HG02981 (cell line): Measurements from ENCODE around the gene MORF4L1.
A peak's percentile ranks its signal among the peaks of the same experiment; 100 is the strongest.
"Not testable (repeated sequence)": the region's sequence is repeated elsewhere in the genome, so short reads cannot be mapped to it uniquely, and the experiment has no call there.

Source experiments
- ATAC-seq: cut with Tn5 transposase; IDR thresholded peaks from one replicate; pipeline ENCODE4 v1.9.1; 2021; ENCODE audit warnings: mild to moderate bottlenecking, moderate library complexity; ENCODE audit not compliant: unreplicated experiment

MORF4L1 gene

GRCh38 chr15:78923480-78924360 is 51.0 kb downstream of the MORF4L1 start:
- ATAC-seq: no peak

GRCh38 chr15:78925076-78925624 is 52.5 kb downstream of the MORF4L1 start:
- no peak for ATAC-seq

GRCh38 chr15:78925956-78926743 is 53.5 kb downstream of the MORF4L1 start:
- ATAC-seq: no peak

- ATAC-seq: no peak
Observed at GRCh38 chr15:78927077-78927790, 54.5 kb downstream of the MORF4L1 start.

- not testable (repeated sequence) for ATAC-seq
Observed at GRCh38 chr15:78928176-78928575, 55.5 kb downstream of the MORF4L1 start.

DNA sequence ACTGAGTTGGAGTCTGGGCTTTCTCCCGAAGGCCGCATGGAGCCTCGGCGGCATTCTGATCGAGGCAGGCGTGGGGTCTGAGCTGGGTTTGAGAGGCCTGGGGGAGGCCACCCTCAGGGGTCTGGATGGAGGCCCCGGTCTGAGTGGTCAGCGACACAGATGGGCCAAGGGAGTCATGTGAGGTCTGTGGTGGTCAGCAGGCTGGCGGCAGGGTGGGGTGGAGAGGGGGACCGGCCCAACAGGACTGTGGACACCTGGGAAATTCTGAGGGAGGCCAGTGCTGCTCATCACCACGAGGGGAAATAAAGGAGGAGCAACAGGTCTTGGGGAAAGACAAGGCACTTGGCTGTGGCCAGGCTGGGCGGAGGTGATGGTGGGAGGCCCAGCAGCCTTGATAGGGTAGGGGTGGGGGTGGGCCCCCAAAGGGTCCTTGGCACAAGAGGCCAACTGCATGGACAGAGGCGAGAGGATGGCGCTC is 56.0 kb downstream of the MORF4L1 start:
- no peak for ATAC-seq

DNA sequence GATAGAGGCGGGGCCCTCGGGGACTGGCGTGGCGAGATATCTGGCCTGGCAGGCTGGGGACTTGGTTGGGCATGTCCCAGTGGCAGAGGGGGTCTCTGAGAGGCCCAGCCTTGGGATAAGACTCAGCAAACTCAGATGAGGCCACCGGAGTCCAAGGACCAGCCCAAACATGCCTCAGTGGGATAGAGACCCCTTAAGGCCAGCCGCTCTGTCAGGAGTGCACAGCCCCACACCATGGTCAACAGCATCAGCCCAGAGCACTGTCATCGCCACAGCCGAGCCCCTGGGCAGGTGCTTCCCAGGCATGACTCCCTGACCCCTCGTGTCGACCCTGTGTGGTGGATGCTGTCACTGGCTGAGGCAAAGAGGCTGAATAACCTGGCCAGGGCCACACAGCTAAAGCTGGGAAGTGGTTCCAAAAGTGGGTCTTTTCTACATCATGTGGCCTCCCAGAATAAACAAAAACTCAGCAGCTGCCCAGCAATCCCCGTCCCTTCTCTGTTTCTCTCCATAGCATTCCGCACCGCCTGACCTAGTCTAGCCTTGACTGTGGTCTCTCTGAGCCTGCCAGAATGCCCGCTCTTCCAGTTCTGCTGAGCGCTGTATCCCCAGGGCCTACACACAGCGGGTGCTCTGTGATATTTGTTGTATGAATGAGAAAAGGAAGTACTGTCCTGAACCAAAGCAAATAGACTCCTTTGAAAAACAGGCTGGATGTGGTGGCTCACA is 57.0 kb downstream of the MORF4L1 start:
- ATAC-seq: no peak

GRCh38 chr15:78930577-78931388 is 58.1 kb downstream of the MORF4L1 start:
- ATAC-seq: no peak

DNA sequence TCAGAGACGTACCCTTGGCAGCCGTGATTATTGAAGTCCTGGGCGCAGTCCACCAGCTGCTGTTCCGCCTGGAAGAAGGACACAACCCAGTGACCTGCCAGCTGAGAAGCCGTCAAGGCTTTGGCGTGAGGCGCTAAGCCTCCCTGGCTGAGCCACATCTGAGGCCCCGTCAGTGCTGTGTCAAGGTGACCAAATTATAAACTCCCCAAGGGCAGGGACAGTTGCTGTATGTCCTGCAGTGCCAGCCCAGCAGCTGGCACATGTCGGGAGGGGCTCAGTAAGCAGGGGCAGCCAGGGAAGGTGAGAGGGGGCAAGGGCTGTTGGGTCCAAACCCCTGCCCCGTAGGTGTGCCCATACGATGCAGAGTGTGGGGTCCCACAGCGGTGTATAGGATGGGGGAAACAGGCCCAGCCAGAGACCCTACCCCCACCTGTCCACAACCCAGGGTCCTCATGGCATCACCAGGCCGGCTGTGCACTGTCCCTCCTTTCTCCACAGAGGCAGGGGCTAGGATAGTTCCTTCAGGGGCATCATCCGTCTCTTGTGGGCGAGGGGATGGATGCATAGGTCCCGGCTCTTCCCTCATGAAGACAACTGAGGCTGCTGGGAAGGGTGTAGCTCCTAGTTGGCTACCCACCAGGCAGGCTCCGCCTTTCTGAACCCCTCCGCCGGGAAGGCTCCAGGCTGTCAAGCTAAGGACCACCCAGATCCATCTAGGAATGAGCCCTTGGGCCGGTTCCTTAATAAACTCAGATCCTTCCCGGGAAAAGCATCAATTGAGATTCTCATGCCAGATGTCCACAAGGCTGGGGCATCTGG is 59.0 kb downstream of the MORF4L1 start:
- no peak for ATAC-seq

DNA sequence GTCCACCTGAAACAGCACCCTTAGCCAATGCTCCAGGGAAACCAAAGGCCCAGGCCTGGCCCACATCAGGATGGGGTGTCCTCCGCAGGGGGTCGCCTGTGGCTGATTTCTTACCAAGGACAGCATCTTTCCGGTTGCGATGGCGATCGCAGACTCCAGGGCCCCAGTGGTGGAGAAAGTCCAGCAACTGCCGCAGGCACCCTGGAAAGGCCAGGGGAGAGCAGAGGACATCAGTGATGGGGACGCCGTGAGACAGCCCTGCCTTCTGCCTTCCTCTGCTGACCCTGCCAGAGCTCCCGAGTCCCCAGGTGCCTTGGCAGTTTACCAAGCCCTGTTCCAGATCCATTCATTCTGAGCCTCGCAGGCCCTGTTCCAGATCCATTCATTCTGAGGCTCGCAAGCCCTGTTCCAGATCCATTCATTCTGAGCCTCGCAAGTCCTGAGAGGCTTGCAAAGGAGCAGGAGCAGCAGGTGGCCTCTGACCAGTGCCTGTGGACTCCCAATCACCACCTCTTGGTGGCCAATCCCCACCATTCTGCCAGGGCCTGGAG is 59.6 kb downstream of the MORF4L1 start:
- ATAC-seq: no peak

DNA sequence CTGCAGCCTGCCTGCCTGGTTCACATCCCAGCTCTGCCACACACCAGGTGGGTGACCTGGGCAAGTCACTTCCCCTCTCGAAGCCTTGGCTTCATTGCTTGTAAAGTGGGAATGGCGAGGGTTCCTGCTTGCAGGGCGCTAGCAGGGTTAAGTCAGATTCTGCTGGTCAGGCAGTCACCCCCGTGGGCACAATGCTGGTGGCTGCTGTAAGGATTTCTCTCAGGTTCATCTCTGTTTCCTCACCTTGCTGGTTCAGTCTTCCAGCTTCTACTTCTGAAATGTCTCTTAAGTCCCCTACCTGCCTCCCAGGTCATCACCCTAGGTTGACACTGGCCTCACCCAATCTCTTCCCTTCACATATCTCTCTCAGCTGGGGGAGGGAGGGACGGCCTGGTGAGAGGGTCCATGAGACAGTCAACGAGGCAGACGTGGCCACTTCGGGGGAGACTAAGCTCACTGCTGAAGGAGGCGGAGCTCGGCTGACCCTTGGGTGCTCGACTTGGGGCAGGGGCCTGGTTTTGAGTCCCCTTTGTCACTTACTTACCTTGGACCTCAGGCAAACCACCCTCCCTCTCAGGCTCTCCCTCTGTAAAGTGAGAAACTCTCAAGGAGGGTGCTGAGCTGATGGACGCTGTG is 60.6 kb downstream of the MORF4L1 start:
- ATAC-seq: no peak

DNA sequence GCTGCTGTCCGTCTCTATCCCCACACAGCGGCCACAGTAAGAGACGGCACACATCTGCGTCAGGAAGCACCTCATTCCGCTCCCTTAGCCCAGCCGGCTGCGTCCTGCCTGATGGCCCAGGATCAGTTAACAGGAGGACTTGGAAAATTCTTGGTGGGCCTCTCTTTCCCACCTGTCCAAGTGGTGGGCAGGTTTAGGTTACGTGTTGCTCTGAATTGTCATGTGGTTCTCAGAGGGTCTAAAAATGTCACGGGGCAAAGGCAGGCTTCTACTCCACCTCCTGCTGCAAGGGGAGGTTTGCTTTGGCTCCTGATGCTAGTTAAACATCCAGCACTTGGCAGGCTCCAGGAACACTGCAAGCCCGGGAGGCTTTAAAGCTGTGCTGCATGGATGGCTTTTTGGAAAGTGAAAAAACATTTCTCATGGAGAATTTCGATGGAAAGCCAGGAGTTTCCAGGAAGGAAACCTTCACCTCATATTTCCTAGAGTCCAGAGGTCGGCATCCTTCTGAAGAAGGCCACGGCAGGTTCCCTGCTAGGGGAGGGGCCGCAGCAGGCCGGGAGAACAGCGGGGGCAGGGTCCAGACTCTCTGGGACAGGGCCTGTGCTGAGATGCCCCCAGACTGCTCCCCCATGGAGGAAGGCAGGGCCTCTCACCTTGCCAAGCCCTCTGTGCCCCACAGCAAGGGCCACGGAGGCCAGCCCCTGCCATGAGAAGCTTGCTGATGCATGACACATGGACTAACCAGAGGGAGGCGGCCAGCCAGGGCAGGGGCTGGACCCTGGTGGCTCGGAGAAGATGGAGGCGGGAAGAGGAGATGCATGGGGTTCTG is 61.3 kb downstream of the MORF4L1 start:
- no peak for ATAC-seq

GRCh38 chr15:78934655-78935023 is 61.9 kb downstream of the MORF4L1 start:
- ATAC-seq: no peak

- no peak for ATAC-seq
Observed at GRCh38 chr15:78937132-78937739, 64.5 kb downstream of the MORF4L1 start.

DNA sequence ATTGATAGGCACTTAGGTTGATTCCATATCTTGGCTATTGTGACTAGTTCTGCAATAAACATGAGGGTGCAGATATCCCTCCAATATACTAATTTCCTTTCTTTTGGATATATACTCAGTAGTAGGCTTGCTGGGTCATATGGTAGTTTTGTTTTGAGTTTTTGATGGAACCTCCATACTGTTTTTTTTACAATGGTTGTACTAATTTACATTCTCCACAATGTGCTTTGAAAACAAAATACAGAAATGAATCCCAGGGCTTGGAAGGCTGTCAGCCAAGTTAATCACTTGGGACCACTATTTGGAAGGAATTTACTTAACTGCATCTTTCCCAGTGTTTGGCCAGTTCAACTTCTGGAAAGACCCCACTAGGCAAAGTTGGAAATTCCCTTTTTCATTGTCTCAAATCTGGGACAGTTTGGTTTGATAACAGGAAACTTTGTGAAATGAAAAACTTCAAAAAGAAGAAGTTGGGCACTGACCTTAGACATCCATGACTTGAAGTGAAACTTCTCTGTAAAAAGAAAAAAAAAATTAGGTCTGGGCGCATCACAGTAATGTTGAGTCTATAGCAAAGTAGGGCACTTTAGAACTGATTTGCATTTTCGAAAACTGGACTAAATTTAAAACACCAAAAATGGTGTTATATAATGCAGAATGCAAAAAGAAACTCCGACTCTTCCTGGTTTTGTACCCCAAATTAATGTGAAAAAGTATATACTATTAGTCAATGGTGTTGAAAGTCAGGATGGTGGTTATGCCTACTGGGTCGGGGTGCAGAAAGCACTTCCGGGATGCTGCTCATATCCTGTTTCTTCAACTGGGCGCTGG is 66.2 kb downstream of the MORF4L1 start:
- ATAC-seq: peak; percentile 51

DNA sequence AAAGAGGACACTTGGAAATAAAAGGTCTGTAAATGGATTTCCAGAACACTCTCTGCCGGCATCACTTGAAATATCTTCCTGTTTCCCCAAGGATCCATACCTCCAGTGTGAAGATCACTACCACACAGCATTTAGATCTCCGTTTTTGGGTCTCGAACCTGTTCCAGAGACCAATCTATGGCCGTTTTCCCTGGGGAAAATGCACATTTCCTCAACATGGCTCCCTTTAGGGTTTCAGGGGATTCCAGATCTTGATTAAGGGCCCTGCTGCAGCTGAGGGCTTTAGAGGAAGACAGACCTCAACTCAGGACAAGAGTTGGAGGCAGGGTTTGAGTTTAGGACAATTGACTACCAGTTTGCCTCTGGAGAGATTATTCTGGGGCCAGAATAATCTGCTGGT is 70.1 kb downstream of the MORF4L1 start:
- ATAC-seq: no peak
